ENCODE results near the gene FCHSD2. TPM values are rescaled to one million over a fixed set of nuclear protein-coding genes. Genes with fewer than 3 reads are reported as not detected.

Gene FCHSD2
- total RNA-seq, 1 donor from 2014 or later, result 42.5 TPM

GRCh38 chr11:72971192-72971967 lies 170.7 kb downstream of the FCHSD2 start:
- DNase-seq (ENCODE audit: low spot score), result no peak

- DNase-seq (ENCODE audit: low spot score), result no peak
Observed at GRCh38 chr11:72970557-72971118, 171.5 kb downstream of the FCHSD2 start.

- no peak for DNase-seq (ENCODE audit: low spot score)
Observed at GRCh38 chr11:72969894-72970335, 172.2 kb downstream of the FCHSD2 start.

GRCh38 chr11:72968390-72968789 lies 173.7 kb downstream of the FCHSD2 start:
- no peak for DNase-seq (ENCODE audit: low spot score)

- no peak for DNase-seq (ENCODE audit: low spot score)
Observed at GRCh38 chr11:72965672-72966071, 176.4 kb downstream of the FCHSD2 start.

GRCh38 chr11:72962717-72963116 lies 179.4 kb downstream of the FCHSD2 start:
- DNase-seq (ENCODE audit: low spot score), result no peak

- DNase-seq (ENCODE audit: low spot score), result no peak
Observed at GRCh38 chr11:72962084-72962483, 180.0 kb downstream of the FCHSD2 start.

- no peak for DNase-seq (ENCODE audit: low spot score)
Observed at GRCh38 chr11:72959998-72960731, 182.0 kb downstream of the FCHSD2 start.

- no peak for DNase-seq (ENCODE audit: low spot score)
Observed at GRCh38 chr11:72958791-72959190, 183.3 kb downstream of the FCHSD2 start.

- no peak for DNase-seq (ENCODE audit: low spot score)
Observed at GRCh38 chr11:72955466-72955865, 186.7 kb downstream of the FCHSD2 start.

- no peak for DNase-seq (ENCODE audit: low spot score)
Observed at GRCh38 chr11:72954860-72955259, 187.3 kb downstream of the FCHSD2 start.

GRCh38 chr11:72953637-72954036 lies 188.5 kb downstream of the FCHSD2 start:
- no peak for DNase-seq (ENCODE audit: low spot score)

GRCh38 chr11:72951888-72952287 lies 190.2 kb downstream of the FCHSD2 start:
- DNase-seq (ENCODE audit: low spot score), result no peak

GRCh38 chr11:72951193-72951592 lies 190.9 kb downstream of the FCHSD2 start:
- no peak for DNase-seq (ENCODE audit: low spot score)

- DNase-seq (ENCODE audit: low spot score), result no peak
Observed at GRCh38 chr11:72950685-72951084, 191.4 kb downstream of the FCHSD2 start.

- no peak for DNase-seq (ENCODE audit: low spot score)
Observed at GRCh38 chr11:72947229-72947628, 194.9 kb downstream of the FCHSD2 start.

GRCh38 chr11:72943664-72944063 lies 198.5 kb downstream of the FCHSD2 start:
- DNase-seq (ENCODE audit: low spot score), result no peak

GRCh38 chr11:72940417-72940816 lies 201.7 kb downstream of the FCHSD2 start:
- DNase-seq (ENCODE audit: low spot score), result no peak

GRCh38 chr11:72939031-72939430 lies 203.1 kb downstream of the FCHSD2 start:
- DNase-seq (ENCODE audit: low spot score), result no peak

GRCh38 chr11:72937439-72937838 lies 204.7 kb downstream of the FCHSD2 start:
- no peak for DNase-seq (ENCODE audit: low spot score)

- DNase-seq (ENCODE audit: low spot score), result no peak
Observed at GRCh38 chr11:72935700-72936099, 206.4 kb downstream of the FCHSD2 start.

- no peak for DNase-seq (ENCODE audit: low spot score)
Observed at GRCh38 chr11:72932132-72932570, 210.0 kb downstream of the FCHSD2 start.

- DNase-seq (ENCODE audit: low spot score), result no peak
Observed at GRCh38 chr11:72930008-72930407, 212.1 kb downstream of the FCHSD2 start.

All from ureter (tissue), 1 donor.